ENCODE data around the gene ANKRD39.

The ANKRD39 gene

GRCh38 chr2:96846825-96847224 is 11.0 kb downstream of the ANKRD39 start:
- H3K4me3 ChIP-seq (ENCODE audit: extremely low read depth, insufficient read depth, low read length, poor library complexity, severe bottlenecking): no peak overlapping the region
- WGBS, 2 experiments (ENCODE audit: insufficient coverage in 2 of 2): 93 to 95% methylated on average over 4 to 5 of the region's 5 CpGs
- no peaks in the 10 kb centered on the region for H3K4me1 ChIP-seq (ENCODE audit: control insufficient read depth, insufficient read depth, low read length, poor library complexity, severe bottlenecking)
- peaks cover 38% of the 10 kb centered on the region for H3K36me3 ChIP-seq (ENCODE audit: control insufficient read depth, insufficient read depth, low read length)
- H3K9me3 ChIP-seq (ENCODE audit: control insufficient read depth, low read length): no peaks in the 10 kb centered on the region
- H3K27ac ChIP-seq (ENCODE audit: low read depth, low read length, severe bottlenecking): no peak overlapping the region

GRCh38 chr2:96844405-96844808 is 13.4 kb downstream of the ANKRD39 start:
- Histone ChIP-seq H3K36me3 (ENCODE audit: control insufficient read depth, insufficient read depth, low read length) (peaks cover 21% of the 10 kb centered on the region), H3K9me3 (ENCODE audit: control insufficient read depth, low read length) (no peaks in the 10 kb centered on the region), H3K4me1 (ENCODE audit: control insufficient read depth, insufficient read depth, low read length, poor library complexity, severe bottlenecking) (no peaks in the 10 kb centered on the region), H3K4me3 (ENCODE audit: extremely low read depth, insufficient read depth, low read length, poor library complexity, severe bottlenecking) (no peak overlapping the region), H3K27ac (ENCODE audit: low read depth, low read length, severe bottlenecking) (no peak overlapping the region)
- WGBS, 2 experiments (ENCODE audit: insufficient coverage in 2 of 2): 94 to 97% methylated on average over 15 to 17 of the region's 17 CpGs

GRCh38 chr2:96843538-96844268 is 14.1 kb downstream of the ANKRD39 start, which contains the start of gene ANKRD23:
TSS of gene ANKRD23 (minus strand) at chr2:96844021. CDS start at chr2:96843992, 29 bp downstream.
- Histone ChIP-seq H3K4me1 (ENCODE audit: control insufficient read depth, insufficient read depth, low read length, poor library complexity, severe bottlenecking) (no peaks in the 10 kb centered on the region), H3K9me3 (ENCODE audit: control insufficient read depth, low read length) (no peaks in the 10 kb centered on the region), H3K27ac (ENCODE audit: low read depth, low read length, severe bottlenecking) (no peak within 1 kb of the TSS), H3K4me3 (ENCODE audit: extremely low read depth, insufficient read depth, low read length, poor library complexity, severe bottlenecking) (no peak within 1 kb of the TSS), H3K36me3 (ENCODE audit: control insufficient read depth, insufficient read depth, low read length) (peaks cover 17% of the 10 kb centered on the region)
- 94 to 96% methylated on average over 11 to 12 of the region's 14 CpGs for WGBS, 2 experiments (ENCODE audit: insufficient coverage in 2 of 2)

- Histone ChIP-seq H3K9me3 (ENCODE audit: control insufficient read depth, low read length) (no peaks in the 10 kb centered on the region), H3K4me3 (ENCODE audit: extremely low read depth, insufficient read depth, low read length, poor library complexity, severe bottlenecking) (no peak overlapping the region), H3K4me1 (ENCODE audit: control insufficient read depth, insufficient read depth, low read length, poor library complexity, severe bottlenecking) (no peaks in the 10 kb centered on the region), H3K36me3 (ENCODE audit: control insufficient read depth, insufficient read depth, low read length) (peaks cover 8% of the 10 kb centered on the region), H3K27ac (ENCODE audit: low read depth, low read length, severe bottlenecking) (no peak overlapping the region)
- WGBS, 2 experiments (ENCODE audit: insufficient coverage in 2 of 2): 87 to 90% methylated on average over 6 to 7 of the region's 7 CpGs
Observed at GRCh38 chr2:96842600-96842999, 15.2 kb downstream of the ANKRD39 start.

- H3K4me3 ChIP-seq (ENCODE audit: extremely low read depth, insufficient read depth, low read length, poor library complexity, severe bottlenecking): no peak overlapping the region
- peaks cover 6% of the 10 kb centered on the region for H3K36me3 ChIP-seq (ENCODE audit: control insufficient read depth, insufficient read depth, low read length)
- 88% methylated on average over 11 to 16 of the region's 16 CpGs for WGBS, 2 experiments (ENCODE audit: insufficient coverage in 2 of 2)
- H3K4me1 ChIP-seq (ENCODE audit: control insufficient read depth, insufficient read depth, low read length, poor library complexity, severe bottlenecking): no peaks in the 10 kb centered on the region
- no peak overlapping the region for H3K27ac ChIP-seq (ENCODE audit: low read depth, low read length, severe bottlenecking)
- no peaks in the 10 kb centered on the region for H3K9me3 ChIP-seq (ENCODE audit: control insufficient read depth, low read length)
Observed at GRCh38 chr2:96841701-96842495, 15.9 kb downstream of the ANKRD39 start.

- H3K9me3 ChIP-seq (ENCODE audit: control insufficient read depth, low read length): no peaks in the 10 kb centered on the region
- no peak overlapping the region for H3K4me3 ChIP-seq (ENCODE audit: extremely low read depth, insufficient read depth, low read length, poor library complexity, severe bottlenecking)
- 95 to 97% methylated on average over 34 to 36 of the region's 37 CpGs for WGBS, 2 experiments (ENCODE audit: insufficient coverage in 2 of 2)
- no peak overlapping the region for H3K27ac ChIP-seq (ENCODE audit: low read depth, low read length, severe bottlenecking)
- H3K4me1 ChIP-seq (ENCODE audit: control insufficient read depth, insufficient read depth, low read length, poor library complexity, severe bottlenecking): no peaks in the 10 kb centered on the region
- peaks cover 3% of the 10 kb centered on the region for H3K36me3 ChIP-seq (ENCODE audit: control insufficient read depth, insufficient read depth, low read length)
Observed at GRCh38 chr2:96839875-96840850, 17.7 kb downstream of the ANKRD39 start.

- WGBS, 2 experiments (ENCODE audit: insufficient coverage in 2 of 2): 95 to 96% methylated on average over 35 to 42 of the region's 42 CpGs
- Histone ChIP-seq H3K9me3 (ENCODE audit: control insufficient read depth, low read length) (no peaks in the 10 kb centered on the region), H3K36me3 (ENCODE audit: control insufficient read depth, insufficient read depth, low read length) (peaks cover 8% of the 10 kb centered on the region), H3K4me1 (ENCODE audit: control insufficient read depth, insufficient read depth, low read length, poor library complexity, severe bottlenecking) (no peaks in the 10 kb centered on the region), H3K27ac (ENCODE audit: low read depth, low read length, severe bottlenecking) (no peak overlapping the region), H3K4me3 (ENCODE audit: extremely low read depth, insufficient read depth, low read length, poor library complexity, severe bottlenecking) (no peak overlapping the region)
Observed at GRCh38 chr2:96839293-96839874, 18.4 kb downstream of the ANKRD39 start.

- WGBS, 2 experiments (ENCODE audit: insufficient coverage in 2 of 2): 89 to 96% methylated on average over 15 to 22 of the region's 23 CpGs
- Histone ChIP-seq H3K36me3 (ENCODE audit: control insufficient read depth, insufficient read depth, low read length) (peaks cover 8% of the 10 kb centered on the region), H3K27ac (ENCODE audit: low read depth, low read length, severe bottlenecking) (no peak overlapping the region), H3K4me3 (ENCODE audit: extremely low read depth, insufficient read depth, low read length, poor library complexity, severe bottlenecking) (no peak overlapping the region), H3K4me1 (ENCODE audit: control insufficient read depth, insufficient read depth, low read length, poor library complexity, severe bottlenecking) (peaks cover 2% of the 10 kb centered on the region), H3K9me3 (ENCODE audit: control insufficient read depth, low read length) (no peaks in the 10 kb centered on the region)
Observed at GRCh38 chr2:96838345-96839292, 19.2 kb downstream of the ANKRD39 start.

- Histone ChIP-seq H3K4me1 (ENCODE audit: control insufficient read depth, insufficient read depth, low read length, poor library complexity, severe bottlenecking) (peaks cover 12% of the 10 kb centered on the region), H3K27ac (ENCODE audit: low read depth, low read length, severe bottlenecking) (no peak overlapping the region), H3K9me3 (ENCODE audit: control insufficient read depth, low read length) (no peaks in the 10 kb centered on the region), H3K36me3 (ENCODE audit: control insufficient read depth, insufficient read depth, low read length) (peaks cover 18% of the 10 kb centered on the region), H3K4me3 (ENCODE audit: extremely low read depth, insufficient read depth, low read length, poor library complexity, severe bottlenecking) (no peak overlapping the region)
- 90 to 93% methylated on average over 8 to 9 of the region's 9 CpGs for WGBS, 2 experiments (ENCODE audit: insufficient coverage in 2 of 2)
Observed at GRCh38 chr2:96837575-96837974, 20.2 kb downstream of the ANKRD39 start.

All from mesodermal cell (in vitro differentiated cells).